Endothelial cell of umbilical vein (primary cell): ENCODE measurements around the gene HRK.

Experiments
- CTCF ChIP-seq, 2 donors: IDR thresholded peaks; 1 replicate in 1 of 2; 2 replicates in 1 of 2; pipeline ENCODE4 v1.5.1; 2011; ENCODE audit warnings: low read length in 2 of 2, mild to moderate bottlenecking in 2 of 2, moderate library complexity in 2 of 2, control low read depth in 1 of 2, inconsistent platforms in 1 of 2, low read depth in 1 of 2; ENCODE audit not compliant: insufficient read depth in 1 of 2; ENCODE audit errors: extremely low read depth in 1 of 2
- EZH2 ChIP-seq: IDR thresholded peaks from 2 replicates; pipeline ENCODE4 v1.6.1; 2012; ENCODE audit warnings: borderline replicate concordance, low read depth, mild to moderate bottlenecking, moderate library complexity, low read length, inconsistent platforms; ENCODE audit not compliant: severe bottlenecking
- MAX ChIP-seq: IDR thresholded peaks from 2 replicates; pipeline ENCODE4 v1.6.1; 2011; ENCODE audit not compliant: insufficient read depth, insufficient read length
- POLR2A ChIP-seq: IDR thresholded peaks from 2 replicates; pipeline ENCODE4 v1.6.1; 2012; ENCODE audit warnings: low read depth, mild to moderate bottlenecking, control low read depth, low read length
- POLR2AphosphoS5 ChIP-seq: IDR thresholded peaks from 2 replicates; pipeline ENCODE4 v1.6.1; 2012; ENCODE audit warnings: low read depth, mild to moderate bottlenecking, control low read depth, low read length, moderate library complexity; ENCODE audit not compliant: insufficient read depth

- TF ChIP-seq CTCF (IDR thresholded peaks at IDR 0.05; ENCODE audit: extremely low read depth in 1 of 2, insufficient read depth in 1 of 2, low read depth in 1 of 2, low read length in 2 of 2), result no peak
- TF ChIP-seq POLR2A, result no peak
- TF ChIP-seq POLR2AphosphoS5, result no peak
- TF ChIP-seq MAX, result no peak
- TF ChIP-seq EZH2, result no peak
Measured at GRCh38 chr12:116881877-116882507, 751 bp upstream of the HRK start.
